Suppressor macrophage treated with lipopolysaccharide for 1 hour (primary cell): ENCODE measurements around the gene PMM2.
"Not testable (repeated sequence)": the region's sequence is repeated elsewhere in the genome, so short reads cannot be mapped to it uniquely, and the experiment has no call there.

Source experiments
- DNase-seq, 3 donors: peaks; one replicate each; pipeline ENCODE4 v3.0.0-alpha.2; 2020 to 2022

Gene PMM2

DNA sequence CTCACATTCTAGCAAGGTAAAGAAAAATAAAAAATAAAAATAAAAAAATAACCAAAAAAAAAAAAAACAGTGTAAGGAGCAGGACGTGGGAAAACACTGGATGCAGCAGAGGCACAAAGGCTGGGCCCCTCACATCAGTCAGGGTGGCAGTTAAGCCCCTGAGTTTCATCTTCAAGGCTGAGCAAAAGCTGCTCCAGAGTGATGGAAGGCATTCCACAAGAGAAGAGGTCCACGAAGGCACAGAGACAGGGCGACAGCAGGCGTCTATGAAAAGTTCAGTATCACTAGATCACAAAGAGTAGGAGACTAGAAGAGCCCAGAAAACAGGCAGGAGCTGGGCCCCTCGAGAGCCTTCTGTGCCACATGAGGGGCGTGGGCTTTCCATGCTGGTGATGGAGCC, 12.2 kb upstream of the PMM2 start:
- DNase-seq: no peak

GRCh38 chr16:8786316-8786715, 11.3 kb upstream of the PMM2 start:
- DNase-seq: not testable (repeated sequence)

DNA sequence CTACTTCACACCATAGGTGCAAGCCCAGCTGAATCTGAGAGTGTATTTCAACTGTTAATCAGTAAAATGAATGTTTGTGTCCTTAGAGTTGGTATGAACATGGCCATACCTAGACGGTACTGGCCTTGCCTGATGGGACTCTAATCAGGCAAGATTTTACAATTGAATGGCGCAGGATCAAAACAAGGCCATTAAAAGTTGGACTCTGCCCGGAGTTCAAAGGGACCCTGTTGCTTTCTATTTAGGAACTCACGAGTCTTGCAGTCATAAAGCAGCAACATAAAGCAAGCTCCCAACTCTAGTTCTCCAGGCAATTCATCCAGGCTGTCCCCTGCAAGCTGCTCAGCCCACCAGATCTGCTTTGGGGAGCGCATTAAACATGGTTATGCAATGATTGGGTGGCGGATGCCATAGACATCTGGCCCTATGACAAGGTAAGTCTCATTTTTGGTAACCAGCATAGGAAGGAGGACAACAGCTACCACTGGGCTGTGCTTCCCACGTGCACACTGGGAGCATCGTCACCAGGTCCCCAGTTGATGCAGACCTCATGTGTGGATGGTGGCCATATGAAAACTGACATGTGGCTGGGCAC, 9.0 kb upstream of the PMM2 start:
- no peak for DNase-seq

DNA sequence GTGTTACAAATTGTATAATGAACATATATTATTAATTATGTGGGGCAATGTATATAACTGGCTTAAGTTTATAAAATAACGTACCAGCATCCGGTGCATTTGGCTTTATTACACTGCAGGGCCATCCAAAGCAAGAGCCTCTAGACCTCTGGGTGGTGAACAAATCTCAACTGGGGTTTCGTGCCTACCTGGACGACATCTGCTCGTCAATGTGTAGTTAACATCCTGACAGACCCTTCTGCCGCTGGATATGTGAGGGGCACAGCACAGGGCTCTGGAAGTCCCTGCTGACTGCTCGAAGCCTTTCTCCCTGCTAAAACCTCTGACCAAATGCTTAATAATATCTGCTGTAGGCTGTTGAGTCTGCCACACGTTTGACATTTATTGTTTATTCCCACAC, 2.5 kb upstream of the PMM2 start:
- no peak for DNase-seq

GRCh38 chr16:8795818-8796217, 1.8 kb upstream of the PMM2 start:
- DNase-seq: no peak

DNA sequence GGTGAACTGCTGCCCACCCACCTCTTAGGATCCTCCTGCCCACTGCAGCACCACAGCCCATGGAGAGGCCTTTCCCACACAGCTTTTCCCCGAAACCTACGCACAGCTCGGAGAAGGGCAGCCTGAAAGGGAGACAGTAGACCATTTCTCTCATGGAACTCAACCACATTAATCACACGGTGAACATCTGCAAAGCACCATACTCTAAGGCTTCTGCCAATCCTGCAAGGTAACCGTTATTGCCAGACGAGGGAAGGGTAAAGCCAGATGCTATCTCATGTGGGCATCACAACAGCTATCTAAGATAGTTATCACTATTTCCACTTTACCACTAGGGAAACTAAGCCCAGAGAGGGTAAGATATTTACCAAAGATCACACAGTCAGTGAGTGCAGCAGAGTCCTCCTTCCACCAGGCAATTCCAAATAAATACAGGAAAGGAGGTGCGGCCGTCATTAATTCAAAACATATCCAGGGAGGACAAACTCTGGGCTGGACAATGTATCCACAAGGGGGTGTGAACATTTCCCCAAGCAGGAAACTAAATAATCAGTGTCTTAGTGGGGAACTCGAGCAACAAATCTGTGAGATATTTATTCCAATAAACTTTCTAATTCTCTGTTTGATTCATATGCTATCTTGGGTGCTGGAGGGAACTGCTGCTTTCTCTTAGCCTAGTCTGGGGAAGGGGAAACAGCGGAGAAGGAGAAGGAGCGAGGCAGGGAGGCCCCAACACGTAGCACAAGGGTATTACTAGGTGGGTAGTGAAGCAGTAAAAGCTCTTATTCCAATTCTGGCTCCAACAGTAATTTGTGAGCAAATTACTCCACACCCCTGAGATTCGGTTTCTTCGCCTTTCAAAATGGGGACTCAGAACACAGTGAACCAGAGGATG, 923 bp upstream of the PMM2 start:
- peak in 2 of 3 donors; percentile 2 to 23 for DNase-seq

DNA sequence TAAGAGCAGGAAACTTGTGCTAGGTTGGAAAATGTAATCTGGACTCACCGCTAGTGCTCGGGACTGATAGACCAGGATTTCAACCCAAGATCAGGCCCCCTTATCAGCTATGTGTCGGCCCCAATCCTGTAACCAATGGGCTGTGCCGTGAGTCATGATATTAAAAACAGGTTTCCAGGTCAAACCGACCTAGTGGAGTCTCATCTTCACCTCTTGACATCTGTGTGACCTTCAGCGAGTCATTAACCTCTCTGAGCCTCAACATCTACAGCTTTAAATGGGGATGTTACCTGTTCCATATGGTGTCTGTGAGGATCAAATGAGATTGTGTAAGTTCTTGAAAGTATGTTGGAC, 512 bp downstream of the PMM2 start:
- DNase-seq: no peak

DNA sequence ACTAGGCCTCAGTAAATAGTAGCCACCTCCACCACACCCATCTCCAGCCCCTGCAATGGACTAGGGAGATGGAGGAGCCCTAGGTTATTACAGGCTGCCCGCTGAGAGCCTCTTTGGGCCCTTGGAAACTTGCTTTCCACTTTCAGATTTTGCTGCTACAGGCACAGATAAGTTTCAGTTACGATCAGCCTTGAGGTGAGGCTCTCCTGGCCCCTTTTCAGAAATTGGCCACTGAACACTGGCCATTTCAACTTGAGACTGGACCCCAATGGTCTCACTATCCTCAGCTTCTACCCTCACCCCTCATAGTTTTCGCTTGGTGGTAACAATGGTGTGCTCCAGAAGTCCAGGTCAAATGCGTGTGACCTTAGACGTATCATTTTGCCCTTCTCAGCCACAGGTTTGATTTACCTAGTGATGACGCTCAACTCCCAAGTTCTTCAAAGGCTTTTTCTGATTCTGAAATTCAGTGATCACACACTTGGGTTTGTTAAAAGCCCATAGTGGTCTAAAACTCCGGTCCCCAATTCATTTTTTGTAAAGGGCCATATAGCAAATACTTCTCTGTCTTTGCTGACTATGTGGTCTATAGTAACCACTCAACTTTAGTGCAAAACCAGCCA, 1.0 kb downstream of the PMM2 start:
- DNase-seq: peak in 1 of 3 donors; percentile 3

- no peak for DNase-seq
These were observed 4.1 kb downstream of the PMM2 start for GRCh38 chr16:8801701-8802100.

DNA sequence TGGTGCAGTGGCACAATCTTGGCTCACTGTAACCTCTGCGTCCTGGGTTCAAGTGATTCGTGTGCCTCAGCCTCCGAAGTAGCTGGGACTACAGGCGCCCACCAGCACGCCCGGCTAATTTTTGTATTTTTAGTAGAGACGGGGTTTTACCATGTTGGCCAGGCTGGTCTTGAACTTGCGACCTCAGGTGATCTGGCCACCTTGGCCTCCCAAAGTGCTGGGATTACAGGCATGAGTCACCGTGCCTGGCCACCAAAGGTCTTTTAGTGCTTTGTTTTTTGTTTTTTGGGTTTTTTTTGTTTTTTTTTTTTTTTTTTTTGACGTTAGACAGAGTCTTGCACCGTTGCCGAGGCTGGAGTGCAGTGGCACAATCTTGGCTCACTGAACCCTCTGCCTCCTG, 6.1 kb downstream of the PMM2 start:
- not testable (repeated sequence) for DNase-seq

GRCh38 chr16:8804313-8804712, 6.7 kb downstream of the PMM2 start:
- no peak for DNase-seq

- no peak for DNase-seq
These were observed 8.8 kb downstream of the PMM2 start for GRCh38 chr16:8806272-8806983.

DNA sequence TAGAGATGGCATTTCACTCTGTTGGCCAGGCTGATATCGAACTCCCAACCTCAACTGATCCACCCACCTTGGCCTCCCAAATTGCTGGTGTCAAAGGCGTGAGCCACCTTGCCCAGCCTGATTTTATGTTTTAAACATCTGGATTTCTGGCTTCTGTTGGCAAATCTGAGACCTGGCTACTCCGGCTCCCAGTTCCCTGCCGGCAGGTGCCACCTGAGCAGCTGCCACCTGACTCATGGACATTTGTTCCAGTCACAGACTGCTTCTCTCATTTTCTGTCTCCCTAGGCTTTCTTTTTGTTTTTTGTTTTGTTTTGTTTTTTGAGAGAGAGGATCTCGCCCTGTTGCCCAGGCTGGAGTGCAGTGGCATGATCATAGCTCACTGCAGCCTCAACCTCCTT, 9.6 kb downstream of the PMM2 start:
- no peak for DNase-seq

DNA sequence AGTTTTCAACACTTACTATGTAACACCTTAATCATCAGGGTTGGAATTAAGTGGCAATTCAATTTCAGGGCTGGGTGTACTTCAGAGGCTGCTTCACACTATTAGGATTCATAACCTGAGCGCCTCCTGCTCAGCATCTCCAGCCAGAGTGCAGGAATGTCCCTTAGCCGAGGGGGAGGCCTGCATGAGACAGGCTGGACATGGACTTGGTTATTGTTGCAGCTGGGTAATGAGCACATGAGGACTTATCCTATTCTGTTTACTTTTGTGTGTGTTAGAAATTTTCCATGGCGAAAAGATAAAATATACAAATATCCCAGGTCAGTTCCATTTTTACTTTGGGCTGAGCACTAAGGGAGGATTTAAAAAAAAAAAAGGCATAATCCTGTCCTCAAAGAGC, 10.4 kb downstream of the PMM2 start:
- no peak for DNase-seq

DNA sequence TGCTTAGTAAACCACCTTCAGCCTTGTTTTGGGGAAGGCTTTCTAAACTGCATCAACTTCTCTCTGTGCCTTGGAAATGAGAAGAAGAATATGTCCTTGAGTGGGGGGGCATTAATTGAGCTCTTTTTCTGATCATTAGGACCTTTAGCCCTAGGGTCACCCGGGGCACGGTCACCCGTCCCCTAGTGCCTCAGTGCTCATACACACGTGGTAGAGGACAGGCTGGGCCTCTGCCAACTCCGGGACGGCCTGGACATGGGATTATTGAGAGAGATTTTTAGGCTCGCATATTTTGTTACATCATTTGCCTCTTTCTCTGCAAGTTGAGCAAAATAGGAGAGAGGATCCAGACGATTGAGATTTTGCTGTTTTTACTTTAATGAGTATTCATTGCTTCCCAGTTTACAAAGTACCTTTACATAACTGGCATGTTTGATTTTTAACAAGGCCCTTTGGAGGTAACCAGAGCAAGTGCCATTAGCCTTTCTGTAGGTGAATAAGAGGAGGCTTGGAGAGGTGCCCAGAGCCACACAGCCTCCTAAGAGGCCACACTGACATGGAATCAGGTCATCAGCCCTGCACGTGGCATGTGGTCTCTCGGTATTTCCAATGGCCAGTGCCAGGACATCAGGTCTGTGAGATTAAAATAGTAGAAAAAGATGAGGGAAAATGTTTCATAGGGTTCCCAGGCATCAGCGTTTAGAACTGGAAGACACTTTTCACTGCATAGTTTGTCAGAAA, 11.1 kb downstream of the PMM2 start:
- DNase-seq: no peak

- no peak for DNase-seq
These were observed 14.7 kb downstream of the PMM2 start for GRCh38 chr16:8812162-8812843.

DNA sequence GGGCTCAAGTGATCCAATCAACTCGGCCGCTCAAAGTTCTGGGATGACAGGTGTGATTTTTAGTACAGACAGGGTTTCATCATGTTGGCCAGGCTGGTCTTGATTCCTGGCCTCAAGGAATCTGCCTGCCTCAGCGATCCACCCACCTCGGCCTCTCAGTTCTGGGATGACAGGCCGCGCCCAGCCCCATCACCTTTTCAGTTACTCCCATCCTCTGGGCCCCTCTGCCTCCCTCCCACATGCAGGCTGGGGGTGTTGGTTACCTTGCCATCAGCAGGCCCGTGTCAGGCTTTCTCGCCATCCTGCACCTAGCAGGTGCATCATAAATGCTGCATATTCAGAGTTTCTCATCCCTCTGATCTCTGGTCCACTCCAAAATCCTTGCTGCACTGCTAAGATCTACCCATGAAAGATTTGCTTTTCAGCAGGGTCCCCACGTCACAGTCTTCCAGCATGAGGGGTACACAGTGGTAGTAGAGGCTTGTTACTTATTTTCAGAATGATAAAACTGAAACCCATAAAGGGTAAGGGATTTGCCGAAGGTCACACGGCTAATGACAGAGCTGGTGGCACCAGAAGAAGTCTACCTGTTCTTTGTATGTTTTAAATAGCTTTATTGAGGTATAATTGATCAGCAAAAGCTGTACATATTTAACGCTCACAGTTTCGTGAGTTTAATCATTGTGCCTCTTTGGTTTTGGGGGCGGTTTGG, 16.6 kb downstream of the PMM2 start:
- no peak for DNase-seq

GRCh38 chr16:8816967-8817655, 19.5 kb downstream of the PMM2 start:
- no peak for DNase-seq

DNA sequence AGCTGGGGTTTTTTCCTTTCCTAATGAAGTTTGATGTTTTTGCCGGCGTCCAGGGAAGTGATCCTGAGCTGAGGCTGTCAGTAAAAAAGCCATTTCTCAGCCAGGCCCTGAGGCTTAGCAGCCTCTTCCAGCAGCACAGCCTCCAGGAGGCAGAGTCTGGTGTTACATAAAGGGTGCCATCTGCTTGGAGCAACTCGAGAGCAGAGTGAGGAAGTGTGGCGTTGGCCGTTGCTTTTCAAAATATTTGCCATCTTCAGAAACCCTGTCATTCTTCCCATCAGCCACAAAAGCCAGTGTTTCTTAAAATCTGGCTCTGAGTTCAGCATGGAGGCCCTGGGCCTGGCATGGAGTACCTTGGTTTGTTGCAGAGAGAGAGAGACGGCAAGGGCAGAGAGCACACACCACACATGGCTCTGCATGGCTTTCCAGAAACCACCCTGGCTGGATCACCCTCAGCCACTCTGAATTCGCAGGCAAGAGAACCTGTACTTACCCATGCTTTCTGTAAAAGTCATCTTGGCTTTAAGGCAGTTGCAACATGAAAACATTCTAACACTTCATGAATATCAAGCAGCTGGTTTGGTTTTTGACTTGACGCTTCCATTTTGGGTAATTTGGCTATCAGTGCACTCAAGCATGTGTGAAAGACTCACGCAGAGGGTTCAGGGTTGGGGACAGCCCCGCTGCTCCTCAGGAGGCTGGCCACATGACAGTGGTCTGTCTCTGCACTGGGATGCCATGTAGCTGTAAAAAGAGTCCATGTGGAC, 21.0 kb downstream of the PMM2 start:
- DNase-seq: no peak

- DNase-seq: no peak
These were observed 21.9 kb downstream of the PMM2 start for GRCh38 chr16:8819411-8820034.
